ENCODE data around the gene CCDC57. TPM values are rescaled to one million over a fixed set of nuclear protein-coding genes. Genes with fewer than 3 reads are reported as not detected.

The CCDC57 gene
- total RNA-seq, 1 experiment from 2014 or later = 140 TPM

DNA sequence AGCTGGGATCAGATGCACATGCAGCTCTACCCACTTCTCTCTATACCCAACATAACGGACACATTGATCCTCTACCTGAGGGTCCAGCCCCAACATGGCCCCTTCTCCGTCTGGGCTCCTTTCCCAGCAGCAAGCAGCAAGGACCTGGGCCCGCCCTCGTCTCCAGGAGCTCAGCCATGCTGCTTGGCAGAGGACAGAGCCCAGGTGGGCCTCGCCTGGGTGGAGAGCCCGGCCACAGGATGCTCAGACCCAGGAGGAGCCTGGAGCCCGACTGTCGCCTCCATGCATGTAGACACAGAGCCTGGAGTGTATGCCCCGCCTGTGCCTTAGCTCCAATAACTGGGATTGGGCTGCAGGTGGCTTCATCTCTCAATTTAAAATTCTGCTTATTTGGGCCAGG lies 57.0 kb downstream of the CCDC57 start:
- TF ChIP-seq EZH2 (IDR thresholded peaks at IDR 0.05; ENCODE audit: low read depth) = no peak
- TF ChIP-seq, protein P1, sequence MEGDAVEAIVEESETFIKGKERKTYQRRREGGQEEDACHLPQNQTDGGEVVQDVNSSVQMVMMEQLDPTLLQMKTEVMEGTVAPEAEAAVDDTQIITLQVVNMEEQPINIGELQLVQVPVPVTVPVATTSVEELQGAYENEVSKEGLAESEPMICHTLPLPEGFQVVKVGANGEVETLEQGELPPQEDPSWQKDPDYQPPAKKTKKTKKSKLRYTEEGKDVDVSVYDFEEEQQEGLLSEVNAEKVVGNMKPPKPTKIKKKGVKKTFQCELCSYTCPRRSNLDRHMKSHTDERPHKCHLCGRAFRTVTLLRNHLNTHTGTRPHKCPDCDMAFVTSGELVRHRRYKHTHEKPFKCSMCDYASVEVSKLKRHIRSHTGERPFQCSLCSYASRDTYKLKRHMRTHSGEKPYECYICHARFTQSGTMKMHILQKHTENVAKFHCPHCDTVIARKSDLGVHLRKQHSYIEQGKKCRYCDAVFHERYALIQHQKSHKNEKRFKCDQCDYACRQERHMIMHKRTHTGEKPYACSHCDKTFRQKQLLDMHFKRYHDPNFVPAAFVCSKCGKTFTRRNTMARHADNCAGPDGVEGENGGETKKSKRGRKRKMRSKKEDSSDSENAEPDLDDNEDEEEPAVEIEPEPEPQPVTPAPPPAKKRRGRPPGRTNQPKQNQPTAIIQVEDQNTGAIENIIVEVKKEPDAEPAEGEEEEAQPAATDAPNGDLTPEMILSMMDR (conservative IDR thresholded peaks at IDR 0.05) = no peak
- no peaks in the 10 kb centered on the region for H3K36me3 ChIP-seq (ENCODE audit: low read depth)
- intact Hi-C loops (cut with micrococcal nuclease; ENCODE audit: unreplicated experiment) = loop anchor here (2.0 kb wide), 1 partner anchor 49 kb away; no protein-coding TSS in a partner anchor
- H3K9me2 ChIP-seq (ENCODE audit: insufficient read depth) = no peaks in the 10 kb centered on the region
- no peak overlapping the region for H3K27ac ChIP-seq
- H3K4me2 ChIP-seq = no peak overlapping the region
- H3K4me3 ChIP-seq = no peak overlapping the region
- H3K4me1 ChIP-seq (replicated peaks; ENCODE audit: insufficient read depth) = no peaks in the 10 kb centered on the region
- H4K20me1 ChIP-seq (ENCODE audit: insufficient read depth) = no peaks in the 10 kb centered on the region
- CTCF ChIA-PET = interaction anchor here (0.7 kb wide), 1 partner anchor 133 kb away, joined by 3 read pairs; no protein-coding TSS in a partner anchor
- no peak for DNase-seq
- no peak overlapping the region for H2AFZ ChIP-seq
- H3K9me3 ChIP-seq (ENCODE audit: insufficient read depth, low read depth) = no peaks in the 10 kb centered on the region
- H3F3A ChIP-seq (ENCODE audit: insufficient read depth, low read depth) = no peaks in the 10 kb centered on the region
- no peaks in the 10 kb centered on the region for H3K79me2 ChIP-seq (ENCODE audit: low read depth)
- no TSS peak for BruUV-seq (replicated peaks)
- POLR2A ChIA-PET (ENCODE audit: unreplicated experiment) = interaction anchor here (0.6 kb wide), 1 partner anchor 28 kb away, joined by 4 read pairs; no protein-coding TSS in a partner anchor
- no peaks in the 10 kb centered on the region for H3K27me3 ChIP-seq (ENCODE audit: insufficient read depth, low read depth)

GRCh38 chr17:82154881-82155331 lies 57.7 kb downstream of the CCDC57 start:
- POLR2A ChIA-PET (ENCODE audit: unreplicated experiment) = no interaction called here
- no peak overlapping the region for H2AFZ ChIP-seq
- no peaks in the 10 kb centered on the region for H3K9me3 ChIP-seq (ENCODE audit: insufficient read depth, low read depth)
- H3K27ac ChIP-seq = no peak overlapping the region
- TF ChIP-seq EZH2 (IDR thresholded peaks at IDR 0.05; ENCODE audit: low read depth) = no peak
- TF ChIP-seq, protein P1 (conservative IDR thresholded peaks at IDR 0.05) = no peak
- H3K79me2 ChIP-seq (ENCODE audit: low read depth) = no peaks in the 10 kb centered on the region
- no TSS peak for BruUV-seq (replicated peaks)
- no peak for DNase-seq
- H3K36me3 ChIP-seq (ENCODE audit: low read depth) = no peaks in the 10 kb centered on the region
- no peak overlapping the region for H3K4me3 ChIP-seq
- H3K9me2 ChIP-seq (ENCODE audit: insufficient read depth) = no peaks in the 10 kb centered on the region
- H3K4me1 ChIP-seq (replicated peaks; ENCODE audit: insufficient read depth) = no peaks in the 10 kb centered on the region
- CTCF ChIA-PET = no interaction called here
- no peaks in the 10 kb centered on the region for H3K27me3 ChIP-seq (ENCODE audit: insufficient read depth, low read depth)
- no peaks in the 10 kb centered on the region for H3F3A ChIP-seq (ENCODE audit: insufficient read depth, low read depth)
- intact Hi-C loops (cut with micrococcal nuclease; ENCODE audit: unreplicated experiment) = loop anchor here (1.0 to 2.0 kb wide), 2 partner anchors 48 to 125 kb away; no protein-coding TSS in a partner anchor
- H3K4me2 ChIP-seq = no peak overlapping the region
- no peaks in the 10 kb centered on the region for H4K20me1 ChIP-seq (ENCODE audit: insufficient read depth)

GRCh38 chr17:82153745-82154375 lies 58.8 kb downstream of the CCDC57 start:
- H3K27ac ChIP-seq = no peak overlapping the region
- intact Hi-C loops (cut with micrococcal nuclease; ENCODE audit: unreplicated experiment) = loop anchor here (1.0 to 2.0 kb wide), 2 partner anchors 47 to 124 kb away; no protein-coding TSS in a partner anchor
- no peaks in the 10 kb centered on the region for H3K4me1 ChIP-seq (replicated peaks; ENCODE audit: insufficient read depth)
- H3K4me2 ChIP-seq = no peak overlapping the region
- H2AFZ ChIP-seq = no peak overlapping the region
- H3K9me2 ChIP-seq (ENCODE audit: insufficient read depth) = no peaks in the 10 kb centered on the region
- peak; percentile 39 to 82 for DNase-seq
- no peaks in the 10 kb centered on the region for H3K27me3 ChIP-seq (ENCODE audit: insufficient read depth, low read depth)
- H3F3A ChIP-seq (ENCODE audit: insufficient read depth, low read depth) = no peaks in the 10 kb centered on the region
- TF ChIP-seq, protein P1 (conservative IDR thresholded peaks at IDR 0.05) = peak; percentile 81
- TF ChIP-seq EZH2 (IDR thresholded peaks at IDR 0.05; ENCODE audit: low read depth) = no peak
- CTCF ChIA-PET = no interaction called here
- POLR2A ChIA-PET (ENCODE audit: unreplicated experiment) = interaction anchor here (0.6 kb wide), 1 partner anchor 50 kb away, joined by 6 read pairs; no protein-coding TSS in a partner anchor
- H3K9me3 ChIP-seq (ENCODE audit: insufficient read depth, low read depth) = no peaks in the 10 kb centered on the region
- H3K36me3 ChIP-seq (ENCODE audit: low read depth) = no peaks in the 10 kb centered on the region
- BruUV-seq (replicated peaks) = no TSS peak
- no peaks in the 10 kb centered on the region for H4K20me1 ChIP-seq (ENCODE audit: insufficient read depth)
- no peak overlapping the region for H3K4me3 ChIP-seq
- H3K79me2 ChIP-seq (ENCODE audit: low read depth) = no peaks in the 10 kb centered on the region

Data from PC-9 (cell line).